ENCODE results near the gene MICAL3. TPM values are rescaled to one million over a fixed set of nuclear protein-coding genes. Genes with fewer than 3 reads are reported as not detected.

Gene MICAL3
- total and polyA plus RNA-seq, 2 of the 8 experiments (the other 6 are each of a cell fraction or from before 2014, with no cell fraction given), result 8.3 to 41.8 TPM

- Histone ChIP-seq H2BK15ac (ENCODE audit: low read length) (no peak overlapping the region), H3K14ac (ENCODE audit: insufficient read length) (no peak overlapping the region), H2BK12ac (ENCODE audit: low read depth, low read length) (no peak overlapping the region), H4K8ac (ENCODE audit: extremely low read depth, insufficient read depth, low read length) (no peak overlapping the region), H3K27me3 (replicated peaks in 1 of 4; ENCODE audit: control insufficient read depth in 3 of 4, extremely low read depth in 1 of 4, insufficient read depth in 3 of 4, low read length in 3 of 4) (no peaks in the 10 kb centered on the region), H3K4me1 (replicated peaks in 1 of 4; ENCODE audit: control insufficient read depth in 3 of 4, insufficient read depth in 4 of 4, low read length in 3 of 4) (peaks cover 6 to 20% (median 12%) of the 10 kb centered on the region in 4 experiments; a peak in 6 of 7 replicates), H3K9me3 (ENCODE audit: insufficient read depth in 2 of 2, low read depth in 1 of 2, low read length in 1 of 2) (no peaks in the 10 kb centered on the region), H3K23ac (ENCODE audit: insufficient read length) (no peak overlapping the region), H3K9ac (replicated peaks in 1 of 4; ENCODE audit: extremely low read depth in 1 of 4, low read depth in 3 of 4, low read length in 3 of 4) (no peak overlapping the region), H4K20me1 (replicated peaks in 1 of 2; ENCODE audit: control insufficient read depth in 1 of 2, insufficient read depth in 2 of 2, low read length in 2 of 2) (peaks cover 4 to 11% of the 10 kb centered on the region in 2 experiments), H3K4me3 (ENCODE audit: extremely low read depth in 1 of 4, insufficient read depth in 2 of 4, low read depth in 3 of 4, low read length in 4 of 4) (no peak overlapping the region), H4K91ac (replicated peaks; ENCODE audit: insufficient read length, low read length) (no peak overlapping the region), H3K56ac (replicated peaks; ENCODE audit: insufficient read length, low read depth, low read length) (no peak overlapping the region), H4K5ac (ENCODE audit: insufficient read length, low read depth, low read length) (no peak overlapping the region), H3K36me3 (ENCODE audit: control insufficient read depth in 2 of 4, insufficient read depth in 4 of 4, low read length in 3 of 4) (no peaks in the 10 kb centered on the region), H2BK5ac (ENCODE audit: low read depth, low read length) (no peak overlapping the region), H3K18ac (ENCODE audit: extremely low read depth, low read length) (no peak overlapping the region), H2AK5ac (ENCODE audit: low read depth, low read length) (no peak overlapping the region), H2AFZ (ENCODE audit: low read length) (no peak overlapping the region), H3K79me2 (ENCODE audit: control insufficient read depth in 1 of 2, insufficient read depth in 2 of 2, low read length in 2 of 2) (peaks cover 0 to 63% of the 10 kb centered on the region in 2 experiments), H3K27ac (ENCODE audit: low read depth, low read length) (no peak overlapping the region), H3K23me2 (ENCODE audit: low read depth, low read length) (no peaks in the 10 kb centered on the region), H2BK20ac (ENCODE audit: low read length) (no peak overlapping the region), H3K79me1 (ENCODE audit: low read depth, low read length) (peaks cover 5% of the 10 kb centered on the region; the same call in 1 of the 2 replicates), H2BK120ac (replicated peaks; ENCODE audit: low read depth, low read length) (no peak overlapping the region), H3K4me2 (ENCODE audit: insufficient read depth in 1 of 2, low read depth in 2 of 2, low read length in 2 of 2) (no peak overlapping the region), H3K4ac (replicated peaks; ENCODE audit: insufficient read length, low read depth, low read length) (no peak overlapping the region)
- FAIRE-seq (no peak), DNase-seq (ENCODE audit: low read depth in 1 of 2, low spot score in 2 of 2) (no peak)
- CTCF ChIA-PET (ENCODE audit: partially characterized antibody), result no interaction called here
- POLR2A ChIA-PET (ENCODE audit: partially characterized antibody), result no interaction called here
- 86% methylated on average over 7 of the region's 7 CpGs; no CpG with 5 or more reads in 1 of the 2 experiments for WGBS, 2 experiments (ENCODE audit: extremely low coverage in 1 of 2, insufficient coverage in 1 of 2, insufficient read length in 1 of 2, insufficient replicate concordance in 2 of 2, low coverage in 1 of 2, low lambda C conversion rate in 2 of 2, missing lambda C conversion rate in 1 of 2)
- TF ChIP-seq SRF (IDR thresholded peaks at IDR 0.05; ENCODE audit: low read depth, low read length) (no peak), NRF1 (IDR thresholded peaks at IDR 0.05; ENCODE audit: low read depth, low read length) (no peak), GTF2F1 (IDR thresholded peaks at IDR 0.05; ENCODE audit: borderline replicate concordance, low read depth, low read length) (no peak), MAX (IDR thresholded peaks at IDR 0.05) (no peak), EP300 (IDR thresholded peaks at IDR 0.05; ENCODE audit: borderline replicate concordance in 1 of 2, low read depth in 2 of 2, low read length in 2 of 2) (no peak), SP4 (IDR thresholded peaks at IDR 0.05; ENCODE audit: low read length) (no peak), RFX5 (IDR thresholded peaks at IDR 0.05; ENCODE audit: borderline replicate concordance, low read depth, low read length) (no peak), RBBP5 (IDR thresholded peaks at IDR 0.05; ENCODE audit: borderline replicate concordance, low read depth, low read length) (no peak), RNF2 (IDR thresholded peaks at IDR 0.05; ENCODE audit: borderline replicate concordance, low read depth, low read length, missing control alignments, poor library complexity, severe bottlenecking) (no peak), SAP30 (IDR thresholded peaks at IDR 0.05; ENCODE audit: insufficient read depth, insufficient replicate concordance, low read length) (no peak), POLR2A (IDR thresholded peaks at IDR 0.05; ENCODE audit: control extremely low read depth in 1 of 2, low read depth in 2 of 2, low read length in 2 of 2) (no peak), JUN (IDR thresholded peaks at IDR 0.05; ENCODE audit: low read depth, low read length) (no peak), TAF7 (optimal IDR thresholded peaks at IDR 0.05; ENCODE audit: borderline replicate concordance, low read depth, low read length) (no peak), BACH1 (IDR thresholded peaks at IDR 0.05; ENCODE audit: low read length) (no peak), BRCA1 (IDR thresholded peaks at IDR 0.05; ENCODE audit: low read depth, low read length) (no peak)
Measured at GRCh38 chr22:17925431-17925841, 98.9 kb downstream of the MICAL3 start.
